HepG2 (cell line): ENCODE results near the gene GRB2. TPM values are rescaled to one million over a fixed set of nuclear protein-coding genes. Genes with fewer than 3 reads are reported as not detected.

Experiments used
- BORCS8-MEF2B ChIP-seq: sonication (generic); formaldehyde crosslinking; IDR thresholded peaks from 2 replicates; pipeline ENCODE4 v1.8.0; 2022; ENCODE audit warnings: mild to moderate bottlenecking, missing genetic modification reagents
- CREM ChIP-seq, 2 experiments: sonication (generic) in 1 of 2; formaldehyde crosslinking in 1 of 2; IDR thresholded peaks; 2 replicates each; pipeline versions ENCODE4 v1.4.0 to v1.6.1; 2016 to 2020; ENCODE audit warnings: antibody characterized with exemption in 1 of 2, mild to moderate bottlenecking in 1 of 2, missing genetic modification reagents in 1 of 2
- ISL2 ChIP-seq: sonication (generic); formaldehyde crosslinking; IDR thresholded peaks from 2 replicates; pipeline ENCODE4 v1.5.0; 2020; ENCODE audit warnings: missing genetic modification reagents
- ISX ChIP-seq: sonication (generic); formaldehyde crosslinking; conservative IDR thresholded peaks from 2 replicates; pipeline ENCODE4 v1.5.0; 2020; ENCODE audit warnings: missing genetic modification reagents
- KAT7 ChIP-seq: IDR thresholded peaks from 2 replicates; pipeline ENCODE4 v1.6.1; 2018; ENCODE audit warnings: borderline replicate concordance, missing compliant biosample characterization
- PHF20 ChIP-seq: sonication (generic); formaldehyde crosslinking; IDR thresholded peaks from 2 replicates; pipeline ENCODE4 v1.5.0; 2020; ENCODE audit warnings: mild to moderate bottlenecking, missing genetic modification reagents
- SNRNP70 ChIP-seq: fragments of 200-400 bp; formaldehyde crosslinking; IDR thresholded peaks from 2 replicates; pipeline ENCODE4 v1.6.1; 2017; ENCODE audit warnings: mild to moderate bottlenecking, low read depth, low read length, moderate library complexity
- YEATS4 ChIP-seq: sonication (generic); formaldehyde crosslinking; IDR thresholded peaks from 2 replicates; pipeline ENCODE4 v1.4.0; 2020; ENCODE audit warnings: missing genetic modification reagents, borderline replicate concordance
- ZBTB3 ChIP-seq: sonication (generic); formaldehyde crosslinking; IDR thresholded peaks from 2 replicates; pipeline ENCODE4 v1.4.0; 2020; ENCODE audit warnings: low read depth, mild to moderate bottlenecking, moderate library complexity, missing genetic modification reagents, borderline replicate concordance
- ZNF382 ChIP-seq: sonication (generic); formaldehyde crosslinking; IDR thresholded peaks from 2 replicates; pipeline ENCODE4 v1.5.0; 2020; ENCODE audit warnings: missing genetic modification reagents, mild to moderate bottlenecking, borderline replicate concordance
- ZNF430 ChIP-seq: sonication (generic); formaldehyde crosslinking; IDR thresholded peaks from 2 replicates; pipeline ENCODE4 v1.9.0; 2021; ENCODE audit warnings: mild to moderate bottlenecking, missing genetic modification reagents
- ZZZ3 ChIP-seq: sonication (generic); formaldehyde crosslinking; IDR thresholded peaks from 2 replicates; pipeline ENCODE4 v1.4.0; 2020; ENCODE audit warnings: missing genetic modification reagents, mild to moderate bottlenecking, borderline replicate concordance
- polyA plus RNA-seq, 8 experiments: library from polyadenylated mRNA; depleted of rRNA in 3 of 8; stranded (reverse) in 7 of 8; unstranded in 1 of 8; fragments of >200 nt; fragmentation: Illumina TruSeq in 4 of 8; extraction: Trizol in 4 of 8; gene quantifications; 2 replicates each; pipeline versions ENCODE4 v1.2.1 to v1.2.3, GENCODE V29; 2011 to 2016; ENCODE audit warnings: low read depth in 4 of 8, missing spikeins in 1 of 8, mixed read lengths in 1 of 8; ENCODE audit not compliant: insufficient read depth in 1 of 8
- total RNA-seq, 5 experiments: library from RNA; depleted of rRNA; stranded (reverse); fragments of >200 nt; fragmentation: Illumina TruSeq; extraction: Trizol; gene quantifications; 2 replicates each; pipeline ENCODE4 v1.2.3, GENCODE V29; 2016; ENCODE audit warnings: low read depth in 1 of 5
- TF ChIP-seq, protein P1 (sequence below): sonication (generic); formaldehyde crosslinking; IDR thresholded peaks from 2 replicates; pipeline ENCODE4 v1.4.0; 2020; ENCODE audit warnings: missing genetic modification reagents
- TF ChIP-seq, protein P2 (sequence below): sonication (generic); formaldehyde crosslinking; IDR thresholded peaks from 2 replicates; pipeline ENCODE4 v1.4.0; 2020; ENCODE audit warnings: missing genetic modification reagents, borderline replicate concordance
- TF ChIP-seq, protein P3 (sequence below): sonication (generic); formaldehyde crosslinking; IDR thresholded peaks from 2 replicates; pipeline ENCODE4 v1.8.1; 2023; ENCODE audit warnings: mild to moderate bottlenecking, inconsistent platforms, moderate library complexity, missing genetic modification reagents, borderline replicate concordance
- TF ChIP-seq, protein P4 (sequence below): sonication (generic); formaldehyde crosslinking; IDR thresholded peaks from 2 replicates; pipeline ENCODE4 v1.8.0; 2022; ENCODE audit warnings: missing genetic modification reagents, low read depth, mild to moderate bottlenecking, borderline replicate concordance
- TF ChIP-seq, protein P5 (sequence below): sonication (generic); formaldehyde crosslinking; IDR thresholded peaks from 2 replicates; pipeline ENCODE4 v1.8.0; 2022; ENCODE audit warnings: mild to moderate bottlenecking, missing genetic modification reagents, moderate library complexity
- TF ChIP-seq, protein P6 (sequence below): conservative IDR thresholded peaks from 2 replicates; pipeline ENCODE4 v1.6.1; 2018; ENCODE audit warnings: missing genetic modification reagents

GRB2 gene
- total and polyA plus RNA-seq, 2 of the 13 experiments (the other 11 are each of a cell fraction or from before 2014, with no cell fraction given) = 84.6 to 92.3 TPM

DNA sequence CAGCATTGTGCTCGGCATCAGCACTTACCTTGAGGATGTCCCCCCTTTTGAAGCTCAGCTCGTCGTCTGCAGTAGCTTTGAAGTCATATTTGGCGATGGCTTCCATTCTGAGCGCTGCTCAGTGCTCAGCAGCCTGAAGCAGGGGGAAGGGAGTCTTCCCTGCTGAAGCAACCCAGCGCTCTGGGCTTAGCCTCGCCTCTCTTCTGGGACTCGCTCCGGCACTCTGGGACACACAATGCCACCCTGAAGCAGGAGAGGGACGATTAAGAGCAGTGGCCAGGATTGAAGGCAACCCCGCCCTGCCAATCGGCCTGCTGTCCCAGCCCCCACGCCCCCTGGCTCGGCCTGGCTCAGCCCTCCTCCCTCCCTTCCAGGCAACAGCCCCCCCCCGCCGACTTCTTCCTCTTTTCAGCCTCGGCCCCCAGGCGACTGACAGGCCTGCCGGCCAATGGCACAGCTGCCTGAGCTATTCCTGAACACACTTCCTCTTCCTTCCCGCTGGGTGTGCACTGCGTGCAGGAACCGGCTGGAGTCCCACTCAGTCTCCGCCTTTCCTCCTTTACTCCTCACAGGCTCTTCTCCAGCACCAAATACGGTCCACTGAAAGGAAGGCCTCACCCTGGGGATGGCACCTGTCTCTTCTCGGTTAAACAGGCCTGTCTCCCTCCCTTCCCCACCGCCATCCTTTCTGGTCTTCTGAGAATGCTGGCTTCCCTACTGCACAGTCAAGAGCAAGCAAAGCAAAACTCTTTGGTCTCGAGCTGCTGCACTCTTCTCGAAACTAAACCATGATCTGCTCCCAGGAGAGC is 11.8 kb downstream of the GRB2 start (continued):
- TF ChIP-seq, protein P1, sequence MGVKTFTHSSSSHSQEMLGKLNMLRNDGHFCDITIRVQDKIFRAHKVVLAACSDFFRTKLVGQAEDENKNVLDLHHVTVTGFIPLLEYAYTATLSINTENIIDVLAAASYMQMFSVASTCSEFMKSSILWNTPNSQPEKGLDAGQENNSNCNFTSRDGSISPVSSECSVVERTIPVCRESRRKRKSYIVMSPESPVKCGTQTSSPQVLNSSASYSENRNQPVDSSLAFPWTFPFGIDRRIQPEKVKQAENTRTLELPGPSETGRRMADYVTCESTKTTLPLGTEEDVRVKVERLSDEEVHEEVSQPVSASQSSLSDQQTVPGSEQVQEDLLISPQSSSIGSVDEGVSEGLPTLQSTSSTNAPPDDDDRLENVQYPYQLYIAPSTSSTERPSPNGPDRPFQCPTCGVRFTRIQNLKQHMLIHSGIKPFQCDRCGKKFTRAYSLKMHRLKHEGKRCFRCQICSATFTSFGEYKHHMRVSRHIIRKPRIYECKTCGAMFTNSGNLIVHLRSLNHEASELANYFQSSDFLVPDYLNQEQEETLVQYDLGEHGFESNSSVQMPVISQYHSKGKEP = no peak
- TF ChIP-seq, protein P2, sequence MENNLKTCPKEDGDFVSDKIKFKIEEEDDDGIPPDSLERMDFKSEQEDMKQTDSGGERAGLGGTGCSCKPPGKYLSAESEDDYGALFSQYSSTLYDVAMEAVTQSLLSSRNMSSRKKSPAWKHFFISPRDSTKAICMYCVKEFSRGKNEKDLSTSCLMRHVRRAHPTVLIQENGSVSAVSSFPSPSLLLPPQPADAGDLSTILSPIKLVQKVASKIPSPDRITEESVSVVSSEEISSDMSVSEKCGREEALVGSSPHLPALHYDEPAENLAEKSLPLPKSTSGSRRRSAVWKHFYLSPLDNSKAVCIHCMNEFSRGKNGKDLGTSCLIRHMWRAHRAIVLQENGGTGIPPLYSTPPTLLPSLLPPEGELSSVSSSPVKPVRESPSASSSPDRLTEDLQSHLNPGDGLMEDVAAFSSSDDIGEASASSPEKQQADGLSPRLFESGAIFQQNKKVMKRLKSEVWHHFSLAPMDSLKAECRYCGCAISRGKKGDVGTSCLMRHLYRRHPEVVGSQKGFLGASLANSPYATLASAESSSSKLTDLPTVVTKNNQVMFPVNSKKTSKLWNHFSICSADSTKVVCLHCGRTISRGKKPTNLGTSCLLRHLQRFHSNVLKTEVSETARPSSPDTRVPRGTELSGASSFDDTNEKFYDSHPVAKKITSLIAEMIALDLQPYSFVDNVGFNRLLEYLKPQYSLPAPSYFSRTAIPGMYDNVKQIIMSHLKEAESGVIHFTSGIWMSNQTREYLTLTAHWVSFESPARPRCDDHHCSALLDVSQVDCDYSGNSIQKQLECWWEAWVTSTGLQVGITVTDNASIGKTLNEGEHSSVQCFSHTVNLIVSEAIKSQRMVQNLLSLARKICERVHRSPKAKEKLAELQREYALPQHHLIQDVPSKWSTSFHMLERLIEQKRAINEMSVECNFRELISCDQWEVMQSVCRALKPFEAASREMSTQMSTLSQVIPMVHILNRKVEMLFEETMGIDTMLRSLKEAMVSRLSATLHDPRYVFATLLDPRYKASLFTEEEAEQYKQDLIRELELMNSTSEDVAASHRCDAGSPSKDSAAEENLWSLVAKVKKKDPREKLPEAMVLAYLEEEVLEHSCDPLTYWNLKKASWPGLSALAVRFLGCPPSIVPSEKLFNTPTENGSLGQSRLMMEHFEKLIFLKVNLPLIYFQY (CRISPR knock-in tag) = peak; percentile 64; the same call in 1 of the 2 replicates
- peak; percentile 88 for TF ChIP-seq PHF20 (CRISPR knock-in tag)
- TF ChIP-seq, protein P3, sequence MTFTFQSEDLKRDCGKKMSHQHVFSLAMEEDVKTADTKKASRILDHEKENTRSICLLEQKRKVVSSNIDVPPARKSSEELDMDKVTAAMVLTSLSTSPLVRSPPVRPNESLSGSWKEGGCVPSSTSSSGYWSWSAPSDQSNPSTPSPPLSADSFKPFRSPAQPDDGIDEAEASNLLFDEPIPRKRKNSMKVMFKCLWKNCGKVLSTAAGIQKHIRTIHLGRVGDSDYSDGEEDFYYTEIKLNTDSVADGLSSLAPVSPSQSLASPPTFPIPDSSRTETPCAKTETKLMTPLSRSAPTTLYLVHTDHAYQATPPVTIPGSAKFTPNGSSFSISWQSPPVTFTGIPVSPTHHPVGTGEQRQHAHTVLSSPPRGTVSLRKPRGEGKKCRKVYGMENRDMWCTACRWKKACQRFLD (CRISPR knock-in tag) = peak; percentile 85
- peak; percentile 32 for TF ChIP-seq ISL2 (CRISPR knock-in tag)
- TF ChIP-seq BORCS8-MEF2B (CRISPR knock-in tag) = peak; percentile 31; the same call in 1 of the 2 replicates
- peak; percentile 73 for TF ChIP-seq CREM (IDR thresholded peaks at IDR 0.05)
- no peak for TF ChIP-seq CREM (CRISPR knock-in tag; IDR thresholded peaks at IDR 0.05)
- no peak for TF ChIP-seq ZNF430 (CRISPR knock-in tag)
- TF ChIP-seq YEATS4 (CRISPR knock-in tag) = peak; percentile 28; the same call in 1 of the 2 replicates
- TF ChIP-seq, protein P4, sequence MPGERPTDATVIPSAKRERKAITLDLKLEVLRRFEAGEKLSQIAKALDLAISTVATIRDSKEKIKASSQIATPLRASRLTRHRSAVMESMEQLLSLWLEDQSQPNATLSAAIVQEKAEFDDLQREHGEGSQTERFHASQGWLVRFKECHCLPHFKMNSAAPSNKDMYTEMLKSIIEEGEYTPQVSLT (CRISPR knock-in tag) = no peak
- TF ChIP-seq SNRNP70 = no peak
- no peak for TF ChIP-seq ZNF382
- TF ChIP-seq ZBTB3 (CRISPR knock-in tag) = 0 out of 2 replicates have a peak, but pooled peaks have one; percentile 74
- TF ChIP-seq ZZZ3 (CRISPR knock-in tag) = peak; percentile 69; the same call in 1 of the 2 replicates
- peak; percentile 96 for TF ChIP-seq KAT7 (CRISPR knock-in tag)
- TF ChIP-seq, protein P5, sequence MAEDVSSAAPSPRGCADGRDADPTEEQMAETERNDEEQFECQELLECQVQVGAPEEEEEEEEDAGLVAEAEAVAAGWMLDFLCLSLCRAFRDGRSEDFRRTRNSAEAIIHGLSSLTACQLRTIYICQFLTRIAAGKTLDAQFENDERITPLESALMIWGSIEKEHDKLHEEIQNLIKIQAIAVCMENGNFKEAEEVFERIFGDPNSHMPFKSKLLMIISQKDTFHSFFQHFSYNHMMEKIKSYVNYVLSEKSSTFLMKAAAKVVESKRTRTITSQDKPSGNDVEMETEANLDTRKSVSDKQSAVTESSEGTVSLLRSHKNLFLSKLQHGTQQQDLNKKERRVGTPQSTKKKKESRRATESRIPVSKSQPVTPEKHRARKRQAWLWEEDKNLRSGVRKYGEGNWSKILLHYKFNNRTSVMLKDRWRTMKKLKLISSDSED (CRISPR knock-in tag) = no peak
- no peak for TF ChIP-seq ISX (CRISPR knock-in tag)
- TF ChIP-seq, protein P6, sequence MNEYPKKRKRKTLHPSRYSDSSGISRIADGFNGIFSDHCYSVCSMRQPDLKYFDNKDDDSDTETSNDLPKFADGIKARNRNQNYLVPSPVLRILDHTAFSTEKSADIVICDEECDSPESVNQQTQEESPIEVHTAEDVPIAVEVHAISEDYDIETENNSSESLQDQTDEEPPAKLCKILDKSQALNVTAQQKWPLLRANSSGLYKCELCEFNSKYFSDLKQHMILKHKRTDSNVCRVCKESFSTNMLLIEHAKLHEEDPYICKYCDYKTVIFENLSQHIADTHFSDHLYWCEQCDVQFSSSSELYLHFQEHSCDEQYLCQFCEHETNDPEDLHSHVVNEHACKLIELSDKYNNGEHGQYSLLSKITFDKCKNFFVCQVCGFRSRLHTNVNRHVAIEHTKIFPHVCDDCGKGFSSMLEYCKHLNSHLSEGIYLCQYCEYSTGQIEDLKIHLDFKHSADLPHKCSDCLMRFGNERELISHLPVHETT = peak; percentile 17; the same call in 1 of the 2 replicates
